RWPE2 (cell line): ENCODE data around the gene FBXO47.

ENCODE experiments used
- ATAC-seq: fragments of 200-7000 bp; cut with Tn5 transposase; 3 replicates; pipeline ENCODE4 v1.9.1; 2021; ENCODE audit warnings: low read depth
- DNase-seq: peaks from one replicate; pipeline ENCODE4 v3.0.0-alpha.2; 2020; ENCODE audit warnings: low spot score
- H3K27ac ChIP-seq: fragments of 450-650 bp; 2 replicates; pipeline ENCODE4 v1.5.1; 2017; ENCODE audit warnings: mild to moderate bottlenecking; ENCODE audit not compliant: poor library complexity, severe bottlenecking
- H3K27me3 ChIP-seq: fragments of 250-450 bp; sonication (Bioruptor Pico); 2 replicates; pipeline ENCODE4 v1.5.1; 2021; ENCODE audit warnings: mild to moderate bottlenecking, moderate library complexity; ENCODE audit not compliant: insufficient read depth, poor library complexity, severe bottlenecking
- H3K36me3 ChIP-seq: fragments of 250-450 bp; sonication (Bioruptor Pico); 2 replicates; pipeline ENCODE4 v1.5.1; 2020; ENCODE audit warnings: low read depth, mild to moderate bottlenecking, moderate library complexity
- H3K4me1 ChIP-seq: fragments of 250-450 bp; sonication (Bioruptor Pico); 2 replicates; pipeline ENCODE4 v1.5.1; 2021; ENCODE audit warnings: mild to moderate bottlenecking, moderate library complexity; ENCODE audit not compliant: insufficient read depth, poor library complexity, severe bottlenecking
- H3K4me3 ChIP-seq: fragments of 250-450 bp; sonication (Bioruptor Pico); 2 replicates; pipeline ENCODE4 v1.5.1; 2021; ENCODE audit warnings: mild to moderate bottlenecking, moderate library complexity; ENCODE audit not compliant: severe bottlenecking
- H3K9me3 ChIP-seq: fragments of 250-450 bp; sonication (Bioruptor Pico); 2 replicates; pipeline ENCODE4 v1.5.1; 2021; ENCODE audit warnings: mild to moderate bottlenecking, moderate library complexity; ENCODE audit not compliant: severe bottlenecking
- CTCF ChIP-seq: fragments of 450-650 bp; IDR thresholded peaks from one replicate; pipeline ENCODE4 v1.5.1; 2017; ENCODE audit warnings: mild to moderate bottlenecking, moderate library complexity; ENCODE audit not compliant: poor library complexity, severe bottlenecking

Gene FBXO47

DNA sequence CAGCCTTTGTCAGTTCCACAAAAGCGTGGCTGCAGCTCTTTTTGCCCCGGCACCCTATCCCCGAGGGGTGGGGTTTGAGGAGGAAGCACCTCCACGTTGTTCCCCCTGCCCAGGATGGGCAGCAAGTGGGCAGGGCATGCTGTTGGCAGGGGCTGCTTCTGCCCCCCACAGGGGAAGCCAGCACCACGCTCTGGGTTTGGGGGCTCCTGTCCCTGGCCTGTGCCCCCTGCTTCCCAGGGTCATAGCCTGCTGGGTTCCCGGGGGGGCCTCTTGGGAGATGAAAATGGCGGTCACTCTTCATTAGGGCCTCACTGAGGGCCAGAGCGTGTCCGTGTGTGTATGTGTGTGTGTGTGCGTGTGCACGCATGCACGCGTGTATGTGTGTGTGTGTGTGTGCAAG is 74.6 kb downstream of the FBXO47 start:
- Histone ChIP-seq H3K4me3 (no peak overlapping the region), H3K36me3 (peaks cover 79% of the 10 kb centered on the region), H3K27me3 (no peaks in the 10 kb centered on the region), H3K9me3 (no peaks in the 10 kb centered on the region), H3K4me1 (no peaks in the 10 kb centered on the region), H3K27ac (no peak overlapping the region)
- TF ChIP-seq CTCF, result no peak
- no peak for ATAC-seq
- DNase-seq, result no peak

GRCh38 chr17:38892083-38892482 is 75.1 kb downstream of the FBXO47 start:
- H3K36me3 ChIP-seq, result peaks cover 78% of the 10 kb centered on the region
- no peak for ATAC-seq
- H3K27ac ChIP-seq, result no peak overlapping the region
- no peaks in the 10 kb centered on the region for H3K4me1 ChIP-seq
- DNase-seq, result no peak
- no peak for TF ChIP-seq CTCF
- no peaks in the 10 kb centered on the region for H3K27me3 ChIP-seq
- H3K9me3 ChIP-seq, result no peaks in the 10 kb centered on the region
- H3K4me3 ChIP-seq, result no peak overlapping the region

DNA sequence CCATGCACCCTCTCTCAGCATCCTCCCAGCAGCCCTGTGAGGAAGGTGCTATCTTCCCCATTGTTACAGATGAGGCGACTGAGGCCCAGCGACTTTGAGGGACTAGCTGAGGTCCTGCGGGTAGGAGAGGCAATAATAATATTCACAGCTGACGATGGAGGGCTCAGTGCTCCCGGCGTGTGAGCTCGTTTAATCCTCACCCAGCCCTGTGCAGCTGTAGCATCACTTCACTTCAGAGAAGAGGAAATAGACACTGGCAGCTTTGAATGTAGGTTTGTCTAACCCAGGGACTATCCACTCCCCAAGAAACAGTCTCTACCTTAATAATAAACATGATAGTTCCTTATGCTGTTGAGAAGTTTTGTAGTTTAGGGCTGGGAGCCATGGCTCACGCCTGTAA is 75.8 kb downstream of the FBXO47 start:
- H3K27ac ChIP-seq, result no peak overlapping the region
- no peaks in the 10 kb centered on the region for H3K4me1 ChIP-seq
- H3K9me3 ChIP-seq, result no peaks in the 10 kb centered on the region
- H3K36me3 ChIP-seq, result peaks cover 78% of the 10 kb centered on the region
- TF ChIP-seq CTCF, result no peak
- no peak for DNase-seq
- ATAC-seq, result no peak
- H3K4me3 ChIP-seq, result no peak overlapping the region
- H3K27me3 ChIP-seq, result no peaks in the 10 kb centered on the region

DNA sequence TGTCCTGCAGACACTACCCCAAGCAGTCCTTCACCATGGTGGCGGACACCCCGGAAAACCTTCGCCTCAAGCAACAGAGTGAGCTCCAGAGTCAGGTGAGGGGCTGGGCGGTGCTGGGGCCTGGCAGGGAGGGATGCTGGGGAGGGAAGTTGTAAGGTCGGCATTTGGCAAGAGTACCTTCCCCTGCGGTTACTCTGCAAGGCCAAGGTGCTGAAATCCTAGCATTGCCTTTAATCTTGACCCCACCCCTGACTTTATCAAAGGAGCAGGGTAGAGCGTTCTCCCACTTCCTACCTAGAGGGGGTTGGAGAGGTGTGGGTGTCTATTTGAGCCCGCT is 76.8 kb downstream of the FBXO47 start:
- Histone ChIP-seq H3K36me3 (peaks cover 80% of the 10 kb centered on the region), H3K4me3 (no peak overlapping the region), H3K27me3 (no peaks in the 10 kb centered on the region), H3K9me3 (no peaks in the 10 kb centered on the region), H3K27ac (no peak overlapping the region), H3K4me1 (no peaks in the 10 kb centered on the region)
- no peak for TF ChIP-seq CTCF
- no peak for ATAC-seq
- no peak for DNase-seq

- peaks cover 82% of the 10 kb centered on the region for H3K36me3 ChIP-seq
- no peaks in the 10 kb centered on the region for H3K4me1 ChIP-seq
- no peak for DNase-seq
- H3K4me3 ChIP-seq, result no peak overlapping the region
- H3K27ac ChIP-seq, result no peak overlapping the region
- no peak for ATAC-seq
- TF ChIP-seq CTCF, result no peak
- no peaks in the 10 kb centered on the region for H3K27me3 ChIP-seq
- no peaks in the 10 kb centered on the region for H3K9me3 ChIP-seq
These were observed 77.3 kb downstream of the FBXO47 start for GRCh38 chr17:38889745-38890409.
